A673 (cell line): ENCODE data around the gene PON1. TPM values are rescaled to one million over a fixed set of nuclear protein-coding genes. Genes with fewer than 3 reads are reported as not detected.

ENCODE experiments used
- Bru-seq: library from RNA; stranded (reverse); fragments of 400-500 nt; gene quantifications from one replicate; lab custom pipeline; 2021; lab: Mats Ljungman, UMichigan
- BruChase-seq, 2 experiments: library from RNA; stranded (reverse); fragments of 400-500 nt; gene quantifications; one replicate each; lab custom pipeline; 2021; lab: Mats Ljungman, UMichigan
- BruUV-seq: library from RNA; stranded (reverse); fragments of 400-500 nt; replicated peaks from 2 replicates; lab custom pipeline; 2021; lab: Mats Ljungman, UMichigan
- CTCF ChIA-PET: fragments of 300-600 bp; sonication (Branson Sonifier 250); formaldehyde crosslinking; loops from one replicate; lab custom pipeline; 2022; ENCODE audit warnings: antibody characterized with exemption; lab: Charles Lee
- POLR2A ChIA-PET: fragments of 300-600 bp; sonication (Branson Sonifier 250); formaldehyde crosslinking; loops from one replicate; lab custom pipeline; 2022; ENCODE audit warnings: antibody characterized with exemption; ENCODE audit not compliant: low non-redundant PET; lab: Charles Lee
- DNase-seq: peaks from one replicate; pipeline ENCODE4 v3.0.0-alpha.2; 2015; ENCODE audit warnings: low spot score
- H3K27ac ChIP-seq: fragments of 200-600 bp; sonication (generic); 2 replicates; pipeline ENCODE4 v1.5.1; 2016; ENCODE audit warnings: mixed run types, low read depth, mild to moderate bottlenecking, mixed read lengths, antibody characterized with exemption, low read length; ENCODE audit not compliant: poor library complexity, severe bottlenecking
- H3K27me3 ChIP-seq: fragments of 200-600 bp; sonication (generic); replicated peaks from 2 replicates; pipeline ENCODE4 v1.6.1; 2017; ENCODE audit warnings: mixed run types, low read depth, mild to moderate bottlenecking, mixed read lengths, antibody characterized with exemption, low read length; ENCODE audit not compliant: insufficient read depth, poor library complexity
- H3K36me3 ChIP-seq: fragments of 200-600 bp; sonication (generic); 2 replicates; pipeline ENCODE4 v1.6.1; 2016; ENCODE audit warnings: mixed run types, mild to moderate bottlenecking, mixed read lengths, antibody characterized with exemption, low read length; ENCODE audit not compliant: insufficient read depth, poor library complexity, severe bottlenecking
- H3K4me1 ChIP-seq: fragments of 200-600 bp; sonication (generic); 2 replicates; pipeline ENCODE4 v1.6.1; 2017; ENCODE audit warnings: mixed run types, mild to moderate bottlenecking, mixed read lengths, antibody characterized with exemption, low read length; ENCODE audit not compliant: insufficient read depth, poor library complexity, severe bottlenecking
- H3K4me3 ChIP-seq: fragments of 200-600 bp; sonication (generic); 2 replicates; pipeline ENCODE4 v1.5.1; 2016; ENCODE audit warnings: low read depth, mixed run types, mild to moderate bottlenecking, mixed read lengths, low read length; ENCODE audit not compliant: poor library complexity, severe bottlenecking
- H3K9me3 ChIP-seq: fragments of 200-600 bp; sonication (generic); 2 replicates; pipeline ENCODE4 v1.6.1; 2016; ENCODE audit warnings: mixed run types, low read depth, mild to moderate bottlenecking, mixed read lengths, antibody characterized with exemption, low read length; ENCODE audit not compliant: poor library complexity, severe bottlenecking
- CTCF ChIP-seq: fragments of 300-800, 200-600 bp; sonication (generic); conservative IDR thresholded peaks from 2 replicates; pipeline ENCODE4 v1.5.1; 2017; ENCODE audit warnings: low read depth, mild to moderate bottlenecking, antibody characterized with exemption, low read length, moderate library complexity, mixed read lengths
- EZH2 ChIP-seq: fragments of 200-600 bp; sonication (generic); IDR thresholded peaks from 2 replicates; pipeline ENCODE4 v1.6.1; 2017; ENCODE audit warnings: borderline replicate concordance, low read depth, mild to moderate bottlenecking, mixed read lengths, antibody characterized with exemption, low read length; ENCODE audit not compliant: poor library complexity, severe bottlenecking
- intact Hi-C: fragments of 100-400 bp; cut with micrococcal nuclease; formaldehyde crosslinking; loops from one replicate; pipeline ENCODE4 v1.10.0; 2022; ENCODE audit not compliant: unreplicated experiment
- long read RNA-seq: library from polyadenylated mRNA; stranded (forward); transcript quantifications from one replicate; pipeline ENCODE4 v2.0.0, GENCODE V29; 2022
- total RNA-seq: library from RNA; stranded (reverse); gene quantifications from 2 replicates; pipeline ENCODE4 v1.2.3, GENCODE V29; 2021

PON1 gene
- total RNA-seq (not detected in 2 replicates), Bru-seq, nascent RNA (not detected), BruChase-seq, experiment 1, labeled RNA remaining after a 2-hour chase (percentile 6 among the genes with signal in this experiment), BruChase-seq, experiment 2, labeled RNA remaining after a 6-hour chase (not detected)
- long read RNA-seq: 0 reads

GRCh38 chr7:95324431-95324830, at the start of gene PON1:
Gene PON1, minus strand, starts transcription at chr7:95324532. Its CDS starts 57 bp downstream, at chr7:95324475.
- intact Hi-C loops: no loop called here
- no peaks in the 10 kb centered on the region for H3K4me1 ChIP-seq
- DNase-seq: no peak
- TF ChIP-seq CTCF (no peak), EZH2 (no peak)
- ChIA-PET CTCF (no interaction called here), POLR2A (no interaction called here)
- no peak within 1 kb of the TSS for H3K4me3 ChIP-seq
- H3K27me3 ChIP-seq: no peaks in the 10 kb centered on the region
- no TSS peak for BruUV-seq
- no peaks in the 10 kb centered on the region for H3K9me3 ChIP-seq
- H3K27ac ChIP-seq: no peak within 1 kb of the TSS
- no peaks in the 10 kb centered on the region for H3K36me3 ChIP-seq

DNA sequence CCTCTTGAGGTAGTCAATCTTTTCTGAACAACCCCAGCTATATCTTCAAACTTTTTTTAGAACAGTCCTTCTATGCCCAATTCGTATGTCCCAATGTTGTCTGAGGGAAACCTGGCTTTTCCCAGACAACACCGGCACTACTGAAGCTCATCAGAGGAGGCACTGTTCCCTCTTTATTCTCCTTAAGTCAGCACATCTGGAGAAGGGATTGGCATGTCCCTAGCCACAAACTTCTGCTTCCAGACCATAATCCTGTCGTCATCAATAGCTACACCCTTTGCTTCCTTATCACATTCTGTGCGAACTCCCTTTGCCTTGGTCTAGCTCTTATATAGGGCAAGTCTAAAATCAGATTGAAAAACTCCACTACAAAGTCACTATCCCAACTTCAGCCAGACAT, 49.0 kb upstream of the PON1 start:
- no TSS peak for BruUV-seq
- POLR2A ChIA-PET: no interaction called here
- Histone ChIP-seq H3K9me3 (no peaks in the 10 kb centered on the region), H3K4me3 (no peak overlapping the region), H3K27ac (no peak overlapping the region), H3K4me1 (no peaks in the 10 kb centered on the region), H3K27me3 (no peaks in the 10 kb centered on the region), H3K36me3 (no peaks in the 10 kb centered on the region)
- CTCF ChIA-PET: no interaction called here
- DNase-seq: no peak
- intact Hi-C loops: no loop called here
- TF ChIP-seq CTCF (peak; percentile 34; the same call in 1 of the 2 replicates), EZH2 (no peak)

- intact Hi-C loops: no loop called here
- no peaks in the 10 kb centered on the region for H3K27me3 ChIP-seq
- DNase-seq: no peak
- no peaks in the 10 kb centered on the region for H3K4me1 ChIP-seq
- no TSS peak for BruUV-seq
- no peak for TF ChIP-seq EZH2
- TF ChIP-seq CTCF: no peak
- CTCF ChIA-PET: no interaction called here
- H3K9me3 ChIP-seq: no peaks in the 10 kb centered on the region
- H3K4me3 ChIP-seq: no peak overlapping the region
- no peak overlapping the region for H3K27ac ChIP-seq
- POLR2A ChIA-PET: no interaction called here
- no peaks in the 10 kb centered on the region for H3K36me3 ChIP-seq
Observed at GRCh38 chr7:95368235-95368634, 43.9 kb upstream of the PON1 start.
